Left lobe of liver (tissue), 2 donors: ENCODE results near the gene YTHDC2. TPM values are rescaled to one million over a fixed set of nuclear protein-coding genes. Genes with fewer than 3 reads are reported as not detected.
"Not testable (repeated sequence)": the region's sequence is repeated elsewhere in the genome, so short reads cannot be mapped to it uniquely, and the experiment has no call there.

Experiments used
- ATAC-seq: fragments of 200-7000 bp; cut with Tn5 transposase; one replicate; pipeline ENCODE4 v1.9.1; 2020; ENCODE audit warnings: mild to moderate bottlenecking, moderate library complexity
- DNase-seq: peaks from one replicate; pipeline ENCODE4 v3.0.0-alpha.2; 2020; ENCODE audit warnings: low spot score
- total RNA-seq: library from RNA; stranded (reverse); gene quantifications from one replicate; pipeline ENCODE4 v1.2.1, GENCODE V29; 2021
- donor health status: DM: no; HTN: no; CAD: no; lungs with moderate emphysema.
- donor health status: DM: no; HTN: yes; CAD: no.

The YTHDC2 gene
- total RNA-seq, 1 donor from 2014 or later = 12.5 TPM

DNA sequence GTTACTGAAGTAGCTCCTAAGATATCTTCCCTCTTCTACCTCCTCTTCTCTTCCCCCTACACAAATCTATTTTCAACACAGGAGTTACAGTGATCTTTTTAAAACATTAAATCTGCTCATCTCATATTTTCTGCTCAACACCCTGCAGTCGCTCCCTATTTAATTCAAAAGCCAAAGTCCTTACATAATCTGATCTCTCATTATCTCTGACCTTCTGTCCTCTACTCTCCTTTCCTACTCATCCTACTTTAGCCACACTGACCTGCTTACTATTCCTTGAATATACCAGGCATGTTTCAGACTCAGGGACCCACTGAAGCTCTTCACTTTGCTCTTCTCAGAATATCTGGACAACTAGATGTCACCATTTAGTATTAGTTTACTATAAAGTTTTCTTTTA, 87.9 kb downstream of the YTHDC2 start:
- ATAC-seq (peak; percentile 67), DNase-seq (no peak)

DNA sequence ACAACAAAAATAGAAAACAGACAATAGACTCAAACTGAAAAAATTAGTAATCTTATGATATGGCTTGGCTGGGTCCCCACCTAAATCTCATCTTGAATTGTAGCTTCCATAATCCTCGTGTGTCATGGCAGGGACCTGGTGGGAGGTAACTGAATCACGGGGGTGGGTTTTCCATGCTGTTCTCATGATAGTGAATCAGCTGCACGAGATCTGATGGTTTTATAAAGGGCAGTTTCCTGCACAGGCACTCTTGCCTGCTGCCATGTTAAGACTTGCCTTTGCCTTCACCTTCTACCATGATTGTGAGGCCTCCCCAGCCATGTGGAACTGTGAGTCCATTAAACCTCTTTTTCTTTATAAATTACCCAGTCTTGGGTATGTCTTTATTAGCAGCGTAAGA, 89.8 kb downstream of the YTHDC2 start:
- DNase-seq, ATAC-seq: not testable (repeated sequence)

DNA sequence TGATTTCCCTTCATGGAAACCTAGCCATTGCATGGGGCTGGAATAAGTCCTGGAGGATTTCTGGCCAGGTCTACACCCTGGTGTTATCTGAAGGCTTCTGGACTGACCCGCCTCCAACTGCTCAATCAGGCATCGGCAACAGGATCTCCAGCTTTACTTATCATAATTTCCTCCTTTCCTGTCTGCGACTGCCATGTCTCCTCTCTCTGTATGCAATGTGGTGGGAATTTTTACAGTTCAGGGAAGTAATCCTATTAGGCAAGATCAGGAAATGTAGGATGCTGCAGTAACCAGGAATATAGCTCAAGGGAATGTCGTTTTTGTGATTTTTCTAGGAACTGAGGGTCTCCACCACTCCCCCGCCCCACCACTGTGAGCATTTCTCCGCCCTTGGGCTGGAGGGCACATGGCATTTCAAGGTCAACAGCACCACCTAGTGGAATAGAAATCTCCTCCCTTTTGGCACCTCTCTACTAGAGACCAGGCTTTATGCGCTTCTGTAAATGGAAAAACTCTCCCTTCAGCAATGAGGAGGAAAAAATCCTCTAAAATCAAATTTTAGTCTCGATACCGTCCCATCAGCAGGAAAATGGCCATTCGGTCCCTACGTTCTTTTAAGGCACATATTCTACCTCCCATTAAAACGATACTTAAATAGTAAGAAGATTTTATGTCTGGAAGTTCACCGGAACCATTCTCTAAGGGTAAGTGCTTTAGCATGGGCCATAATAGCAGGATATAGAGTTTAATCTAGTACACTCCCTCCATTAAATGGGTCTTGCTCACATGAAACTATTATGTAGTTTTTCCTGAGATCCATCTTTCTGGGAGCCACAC, 93.0 kb downstream of the YTHDC2 start:
- DNase-seq (peak; percentile 53), ATAC-seq (peak; percentile 98)

GRCh38 chr5:113607361-113607760, 93.9 kb downstream of the YTHDC2 start:
- ATAC-seq (no peak), DNase-seq (no peak)

DNA sequence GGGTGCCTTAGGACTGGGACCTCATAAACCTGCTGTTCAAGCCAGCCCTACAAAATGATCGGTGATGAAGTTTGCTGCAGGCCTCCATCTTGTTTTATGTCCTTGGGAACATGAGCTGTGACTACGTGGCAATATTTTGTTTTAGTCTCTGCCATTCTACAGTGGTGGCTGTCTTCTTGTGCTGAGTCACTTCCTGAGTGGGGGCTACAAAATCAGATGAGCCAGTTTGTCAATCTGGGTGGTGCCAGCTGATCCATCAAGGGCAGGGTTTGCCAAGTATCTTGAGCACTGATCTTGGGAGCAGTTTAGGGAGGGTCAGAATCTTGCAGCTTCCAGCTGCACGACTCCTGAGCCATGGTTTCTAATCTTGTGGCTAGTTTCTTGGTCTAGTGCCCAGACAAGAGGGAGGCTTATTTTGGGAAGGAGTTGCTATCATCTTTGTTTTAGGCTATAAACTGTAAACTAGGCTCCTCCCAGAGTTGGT, 94.7 kb downstream of the YTHDC2 start:
- DNase-seq (no peak), ATAC-seq (no peak)

- ATAC-seq (peak; percentile 88), DNase-seq (no peak)
Measured at GRCh38 chr5:113612060-113612496, 98.6 kb downstream of the YTHDC2 start.

- ATAC-seq = no peak
Measured at GRCh38 chr5:113614191-113614590, 100.7 kb downstream of the YTHDC2 start.

DNA sequence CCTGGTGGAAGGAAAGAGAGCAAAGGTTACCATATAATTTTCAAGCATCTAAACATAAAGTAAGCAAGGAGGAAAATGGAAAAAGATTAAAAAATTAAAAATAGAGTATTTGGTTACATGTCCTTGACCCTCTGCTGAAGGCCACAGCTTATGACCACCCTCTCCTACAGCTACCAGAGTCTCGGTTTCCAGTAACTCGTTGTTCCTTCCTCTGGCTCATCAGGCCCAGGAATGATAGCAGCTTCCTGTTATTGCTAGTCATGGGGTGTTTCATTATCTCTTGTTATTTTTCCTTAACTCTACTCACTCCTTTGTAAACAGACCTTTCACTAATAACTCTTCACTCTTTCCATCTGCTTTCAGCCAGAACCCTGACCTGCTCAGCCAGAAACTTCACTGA, 102.2 kb downstream of the YTHDC2 start:
- ATAC-seq = peak; percentile 77

More at GRCh38 chr5:113614191-113614590, 100.7 kb downstream of the YTHDC2 start:
- no peak for DNase-seq

DNA sequence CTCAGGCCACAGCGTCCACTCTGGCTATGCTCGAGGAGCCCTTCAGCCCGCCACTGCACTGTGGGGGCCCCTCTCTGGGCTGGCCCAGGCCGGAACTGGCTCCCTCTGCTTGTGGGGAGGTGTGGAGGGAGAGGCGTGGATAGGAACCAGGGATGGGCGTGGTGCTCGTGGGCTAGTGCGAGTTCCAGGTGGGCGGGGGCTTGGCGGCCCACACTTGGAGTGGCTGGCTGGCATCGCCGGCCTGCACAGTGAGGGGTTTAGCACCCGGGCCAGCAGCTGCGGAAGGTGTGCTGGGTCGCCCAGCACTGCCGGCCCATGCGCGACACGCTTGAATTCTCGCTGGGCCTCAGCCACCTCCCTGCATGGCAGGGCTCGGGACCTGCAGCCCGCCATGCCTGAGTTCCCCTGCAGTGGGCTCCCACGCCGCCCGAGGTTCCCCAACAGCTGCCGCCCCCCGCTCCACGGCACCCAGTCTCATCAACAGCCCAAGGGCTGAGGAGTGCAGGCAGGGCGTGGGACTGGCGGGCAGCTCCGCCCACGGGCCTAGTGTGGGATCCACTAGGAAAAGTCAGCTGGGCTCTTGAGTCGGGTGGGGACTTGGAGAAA, 103.8 kb downstream of the YTHDC2 start:
- ATAC-seq (no peak), DNase-seq (no peak)

More for the DNA sequence above, 102.2 kb downstream of the YTHDC2 start:
- DNase-seq = no peak

- ATAC-seq = no peak
- DNase-seq = no peak
Measured at GRCh38 chr5:113632996-113633395, 119.5 kb downstream of the YTHDC2 start.

DNA sequence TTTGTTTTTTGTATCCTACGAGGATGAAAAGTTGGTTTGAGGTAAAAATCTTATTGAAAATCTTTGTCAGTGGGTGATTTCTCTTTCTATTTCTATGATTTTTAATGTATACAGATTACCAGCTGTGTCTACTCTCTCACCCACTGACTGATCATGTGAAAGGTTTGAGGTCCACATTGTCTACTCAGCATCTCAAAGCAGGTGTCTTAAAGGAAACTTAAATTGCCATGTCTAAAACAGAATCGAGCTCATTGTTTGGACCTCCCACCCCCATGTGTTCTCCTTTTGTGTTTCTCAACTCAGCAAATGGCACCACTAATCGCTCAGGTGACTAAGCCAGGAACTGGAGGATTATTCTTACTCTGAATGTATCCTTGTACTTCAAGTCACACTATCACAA, 121.5 kb downstream of the YTHDC2 start:
- ATAC-seq (no peak), DNase-seq (no peak)

DNA sequence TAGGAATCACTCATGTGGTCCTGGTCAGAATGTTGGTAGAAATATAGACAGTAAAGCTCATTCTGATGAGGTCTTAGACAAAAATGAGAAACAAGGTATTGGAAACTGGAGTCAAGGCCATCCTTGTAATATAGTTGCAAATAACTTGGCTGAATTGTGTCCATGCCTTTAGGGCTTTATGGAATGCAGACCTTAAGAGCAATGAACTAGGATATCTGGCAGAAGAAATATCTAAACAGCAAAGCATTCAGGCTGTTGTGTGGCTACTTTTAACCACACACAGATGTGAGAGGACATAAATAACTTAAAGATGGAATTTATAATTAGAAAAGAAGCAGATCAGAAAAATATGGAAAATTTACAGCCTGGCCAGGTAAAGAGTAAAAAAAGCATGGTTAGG, 128.2 kb downstream of the YTHDC2 start:
- no peak for ATAC-seq
- no peak for DNase-seq

Other genes with a start within 250 kb of the YTHDC2 start
- gene TSSK1B, start 78.7 kb upstream of the YTHDC2 start, total RNA-seq = not detected
- gene MCC, start 25.2 kb upstream of the YTHDC2 start, total RNA-seq = 36.3 TPM